ENCODE results near the gene ROR1.

- TF ChIP-seq POLR2A (IDR thresholded peaks at IDR 0.05) = no peak
- TF ChIP-seq CTCF (IDR thresholded peaks at IDR 0.05) = no peak
Measured at GRCh38 chr1:64186138-64186897, 412.5 kb downstream of the ROR1 start.

Measured in right lobe of liver (tissue), 4 donors.